ENCODE data around the gene P2RY12. TPM values are rescaled to one million over a fixed set of nuclear protein-coding genes. Genes with fewer than 3 reads are reported as not detected.

Gene P2RY12
- polyA plus RNA-seq, 3 donors: 1.1 to 1.5 (median 1.3) TPM

DNA sequence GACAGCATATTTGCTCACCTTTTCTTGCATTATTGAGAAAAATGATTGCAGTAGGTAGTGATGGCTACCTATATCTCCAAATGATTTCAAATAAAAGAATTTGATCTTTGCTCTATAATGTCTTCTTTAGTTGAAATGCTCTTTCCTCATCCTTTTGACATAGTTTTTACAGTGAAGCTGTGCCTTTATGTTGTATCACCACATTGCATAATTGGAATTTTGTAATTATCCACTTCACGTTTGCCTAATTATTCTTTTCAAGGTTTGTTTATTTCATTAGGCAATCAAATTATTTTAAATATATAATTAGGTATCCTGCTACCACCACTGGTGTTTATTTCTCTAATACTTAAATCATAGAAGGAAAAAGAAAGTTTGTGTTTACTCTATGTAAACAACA, 33.9 kb downstream of the P2RY12 start:
- DNase-seq (ENCODE audit: low read depth in 3 of 3, low spot score in 2 of 3): no peak

DNA sequence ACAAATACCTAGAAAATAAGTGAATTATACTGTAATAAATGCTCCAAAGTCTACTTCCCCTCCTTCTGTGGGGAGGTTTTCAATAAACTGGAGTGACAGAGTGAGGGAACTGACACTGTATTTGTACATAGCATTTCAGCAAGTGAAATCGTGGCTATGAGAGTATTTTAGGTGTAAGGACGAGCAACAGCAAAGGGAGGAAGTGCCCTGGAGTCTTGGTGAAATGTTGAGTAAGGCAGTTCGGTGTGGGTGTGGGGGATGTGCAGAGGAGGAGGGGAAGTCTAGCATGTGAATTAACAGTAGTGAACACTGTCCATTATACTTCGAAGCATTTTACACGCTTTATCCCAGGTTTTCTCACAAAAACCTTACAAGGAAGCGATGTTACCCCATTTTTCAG, 37.1 kb downstream of the P2RY12 start:
- no peak for DNase-seq (ENCODE audit: low read depth in 3 of 3, low spot score in 2 of 3)

DNA sequence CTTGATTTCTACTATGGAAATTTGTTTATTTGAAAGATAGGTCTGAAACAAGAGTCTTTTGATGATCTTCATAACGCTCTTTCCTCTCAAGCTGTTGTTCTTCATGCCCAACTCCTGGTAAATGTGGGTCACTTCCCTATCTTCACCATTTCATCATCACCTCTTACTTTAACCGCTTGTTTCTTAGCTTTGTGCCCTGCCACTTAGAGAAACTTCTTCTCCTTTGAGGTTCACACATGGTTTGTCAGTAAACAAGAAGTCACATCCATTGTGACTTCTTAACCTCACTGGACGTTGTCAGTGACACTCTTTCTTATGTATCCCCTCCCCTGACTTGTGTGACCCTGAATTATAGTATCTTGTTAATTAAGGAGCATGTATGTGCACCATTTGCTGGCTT, 38.3 kb downstream of the P2RY12 start:
- no peak for DNase-seq (ENCODE audit: low read depth in 3 of 3, low spot score in 2 of 3)

DNA sequence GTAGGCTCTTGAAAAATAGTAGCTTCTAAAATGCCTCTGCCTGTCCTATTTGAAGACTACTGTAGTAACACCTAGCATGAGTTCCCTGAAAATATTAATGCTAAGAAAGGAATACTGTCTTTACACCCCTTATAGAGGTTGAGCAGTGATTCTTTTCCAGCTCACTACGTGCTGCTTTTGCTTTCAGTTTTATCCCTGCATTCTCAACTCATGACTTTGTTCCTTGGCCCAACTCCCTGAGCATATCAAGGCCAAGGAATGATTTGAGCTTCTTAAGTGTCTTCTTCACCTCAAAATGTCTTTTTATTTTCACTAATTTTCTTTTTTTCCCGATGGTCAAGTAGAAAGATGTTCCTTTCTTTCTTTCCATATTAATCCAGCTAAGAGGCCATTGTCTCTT, 38.7 kb downstream of the P2RY12 start:
- DNase-seq (ENCODE audit: low read depth in 3 of 3, low spot score in 2 of 3): no peak

DNA sequence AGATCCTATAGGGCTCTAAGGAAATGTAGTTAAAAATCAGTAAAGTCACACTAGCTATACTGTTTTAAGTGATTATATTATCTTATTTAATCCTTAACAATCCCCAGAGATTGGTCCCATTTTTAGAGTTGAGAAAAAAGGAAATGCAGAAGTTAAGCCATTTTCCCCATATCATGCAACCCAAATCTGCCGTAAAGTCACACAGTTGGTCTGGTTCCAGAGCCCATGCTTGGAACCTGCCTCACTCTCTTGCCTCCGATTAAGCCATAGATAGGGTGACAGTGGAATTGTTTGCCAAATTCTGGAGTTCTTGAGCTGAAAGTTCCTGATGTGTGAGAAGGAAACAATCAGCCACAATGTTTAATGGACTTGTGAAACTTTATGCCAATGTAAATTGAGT, 52.9 kb downstream of the P2RY12 start:
- no peak for DNase-seq (ENCODE audit: low read depth in 3 of 3, low spot score in 2 of 3)

DNA sequence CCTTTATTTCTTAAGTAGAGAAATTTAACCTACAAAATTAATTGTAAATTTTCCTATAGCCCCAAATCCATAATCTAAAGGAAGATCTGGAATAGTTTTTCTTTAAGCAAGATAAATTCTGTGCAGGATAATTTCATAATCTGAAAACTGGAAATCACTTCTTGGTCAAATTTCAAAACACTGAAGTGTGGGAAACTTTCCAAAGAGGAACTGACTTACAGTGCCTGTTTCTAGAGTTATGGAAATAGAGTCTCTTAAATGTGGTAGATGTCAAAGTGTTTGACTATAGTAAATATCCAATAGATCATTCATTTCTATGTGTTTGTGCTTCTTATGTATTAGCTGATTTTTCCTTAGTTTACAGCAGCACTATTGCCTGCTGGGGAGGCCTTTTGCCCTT, 53.7 kb downstream of the P2RY12 start:
- DNase-seq (ENCODE audit: low read depth in 3 of 3, low spot score in 2 of 3): no peak

DNA sequence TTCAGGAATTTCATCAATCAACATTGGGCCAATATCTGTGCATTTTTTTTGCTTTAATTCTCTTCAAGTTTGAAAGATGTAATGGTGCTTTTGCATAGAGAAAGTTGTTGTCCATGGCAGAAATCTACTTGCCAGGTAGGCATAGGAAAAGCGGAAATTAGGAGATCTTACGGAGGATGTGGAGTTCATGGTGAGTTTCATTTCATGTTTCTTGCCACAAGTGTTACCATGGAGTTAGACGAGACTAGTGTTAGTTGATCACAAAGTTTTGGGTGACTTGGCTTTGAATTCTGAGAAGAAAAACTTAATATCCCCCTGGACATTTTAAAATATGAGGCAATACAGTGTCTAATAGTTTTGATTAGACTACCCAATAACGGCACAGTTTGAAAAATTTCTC, 54.2 kb downstream of the P2RY12 start:
- DNase-seq (ENCODE audit: low read depth in 3 of 3, low spot score in 2 of 3): no peak

DNA sequence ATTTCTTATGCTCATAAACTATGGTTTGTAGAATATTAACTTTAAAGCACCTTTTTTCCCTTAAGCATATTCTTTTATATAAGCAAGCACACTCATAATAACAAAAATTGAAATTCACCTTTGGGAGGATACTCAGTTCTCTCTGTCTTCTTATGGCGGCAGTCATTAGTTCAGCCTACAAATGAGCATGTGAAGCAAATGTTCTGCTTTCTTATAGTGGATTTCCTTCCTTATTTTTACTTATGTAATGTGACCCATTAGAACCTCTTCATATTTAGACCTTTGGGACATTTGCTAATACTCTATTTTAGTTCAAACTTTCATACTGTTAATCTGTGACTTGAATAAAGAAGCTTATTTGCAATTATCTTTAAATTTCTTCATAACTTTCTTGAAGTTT, 55.2 kb downstream of the P2RY12 start, which contains the start of gene P2RY13:
Gene P2RY13, minus strand, starts transcription at position 187 of the 400 bp plus-strand sequence. Its CDS starts 21 bp downstream, at position 166.
- DNase-seq (ENCODE audit: low read depth in 3 of 3, low spot score in 2 of 3): no peak

DNA sequence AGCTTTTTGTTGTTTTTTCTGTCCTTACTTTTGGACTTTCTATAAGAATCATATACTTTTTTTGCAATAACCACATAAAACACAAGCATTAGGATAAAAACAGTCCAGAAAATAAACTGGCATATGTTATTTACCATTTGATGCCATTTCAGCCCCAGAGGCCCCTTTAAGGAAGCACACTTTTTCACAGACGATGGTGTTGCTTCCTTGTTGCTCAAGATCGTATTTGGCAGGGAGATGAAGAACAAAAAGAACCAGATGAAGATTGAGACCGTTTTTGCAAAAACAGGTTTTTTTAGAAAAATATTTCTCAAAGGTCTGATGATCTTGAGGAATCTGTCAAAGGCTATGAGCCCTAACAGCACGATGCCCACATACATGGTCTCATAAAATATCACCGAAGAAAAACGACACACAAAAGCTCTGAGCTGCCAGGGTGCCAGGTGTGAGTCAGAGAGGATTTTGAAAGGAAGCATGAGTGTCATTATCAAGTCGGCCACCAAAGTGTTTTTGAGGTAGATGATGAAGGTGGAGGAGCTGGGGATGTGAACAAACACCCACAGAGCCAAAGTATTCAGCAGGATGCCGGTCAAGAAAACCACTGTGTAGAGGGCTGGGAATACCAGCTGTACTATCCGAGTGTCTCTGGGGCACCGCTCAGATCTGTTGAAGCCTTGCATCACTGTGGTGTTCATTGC, 56.1 kb downstream of the P2RY12 start:
- no peak for DNase-seq (ENCODE audit: low read depth in 3 of 3, low spot score in 2 of 3)

DNA sequence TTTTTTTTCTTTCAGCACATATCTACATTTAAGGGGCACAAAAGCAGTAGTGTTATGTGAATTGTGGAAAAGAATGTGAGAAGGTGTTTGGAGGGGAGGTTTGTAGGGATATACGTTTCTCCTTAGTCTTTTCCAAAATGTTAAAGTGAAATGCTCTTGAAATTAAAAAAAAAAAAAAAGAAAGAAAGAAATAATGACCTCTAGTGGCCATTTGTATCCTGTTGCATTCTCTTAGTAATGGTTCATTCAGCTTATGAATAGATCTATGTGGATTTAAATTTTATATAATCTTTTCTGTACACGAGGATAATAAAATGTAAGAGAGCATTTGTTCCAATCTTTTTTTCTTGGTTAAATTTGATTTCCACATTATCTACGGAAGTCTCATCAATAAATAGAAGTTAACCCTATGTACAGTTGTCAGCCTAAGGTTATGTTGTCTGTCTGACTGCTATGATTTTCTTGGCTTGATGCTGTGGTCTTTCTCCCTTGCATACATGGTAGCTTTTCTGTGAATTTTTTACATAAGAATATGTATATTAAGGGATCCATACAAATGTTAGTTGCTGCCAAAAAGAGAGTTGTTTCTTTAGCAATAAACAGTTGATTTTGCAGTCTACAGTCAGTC, 56.9 kb downstream of the P2RY12 start:
- DNase-seq (ENCODE audit: low read depth in 3 of 3, low spot score in 2 of 3): no peak

DNA sequence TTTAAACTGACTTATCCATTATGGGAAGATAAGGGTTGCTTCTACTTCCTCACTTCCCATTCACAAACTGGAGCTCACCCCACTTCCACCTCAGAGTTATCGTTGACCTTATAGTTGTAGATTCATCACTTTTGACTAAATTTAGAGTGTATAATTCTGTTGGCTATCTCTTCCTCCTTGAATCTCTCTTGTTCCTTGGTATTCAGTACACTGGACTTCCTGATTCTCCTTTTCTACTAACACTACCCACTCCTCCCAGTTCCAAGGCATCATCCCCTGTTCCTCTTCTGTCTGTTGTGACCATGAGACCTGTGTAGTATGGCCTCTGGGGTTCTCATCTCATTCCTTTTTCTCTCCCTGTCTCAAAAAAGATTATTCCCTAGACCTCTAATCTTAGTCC, 62.0 kb downstream of the P2RY12 start:
- no peak for DNase-seq (ENCODE audit: low read depth in 3 of 3, low spot score in 2 of 3)

DNA sequence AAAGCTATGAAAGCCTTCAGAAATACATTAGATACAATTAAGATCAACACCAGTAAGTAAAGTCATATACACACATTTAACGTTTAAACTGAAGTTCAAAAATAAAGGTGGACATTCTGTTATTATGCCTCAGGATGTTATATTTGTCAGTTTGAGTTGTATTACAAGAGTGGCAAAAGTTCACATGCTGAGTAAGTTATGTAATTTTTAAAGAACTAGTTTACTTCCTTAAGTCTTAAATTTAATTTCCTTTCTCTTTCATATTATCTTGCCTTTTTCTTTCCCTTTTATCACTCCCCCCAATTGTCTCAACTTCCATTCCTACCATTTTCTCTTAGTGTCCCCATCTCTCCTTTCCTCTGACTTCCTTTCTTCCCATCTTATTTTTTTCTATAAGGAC, 63.0 kb downstream of the P2RY12 start:
- no peak for DNase-seq (ENCODE audit: low read depth in 3 of 3, low spot score in 2 of 3)

DNA sequence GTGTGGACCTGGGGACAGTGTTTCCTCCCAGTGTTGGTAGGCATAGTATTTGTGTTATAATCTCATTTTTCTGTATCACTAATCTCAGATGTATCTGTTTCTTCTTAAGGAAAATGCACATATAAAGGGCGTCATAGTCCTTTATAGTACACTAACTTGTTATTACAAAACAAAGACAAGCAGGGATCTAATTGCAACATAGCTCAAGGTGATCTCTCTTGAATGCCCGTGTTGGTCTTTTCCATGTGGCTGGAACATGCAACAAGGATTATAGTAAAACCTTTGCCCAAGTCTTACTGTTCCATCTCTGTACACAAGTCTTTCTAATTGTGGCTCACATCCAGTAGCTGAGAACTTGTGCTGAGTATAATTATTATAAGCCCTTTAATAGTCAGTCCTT, 64.4 kb downstream of the P2RY12 start:
- no peak for DNase-seq (ENCODE audit: low read depth in 3 of 3, low spot score in 2 of 3)

DNA sequence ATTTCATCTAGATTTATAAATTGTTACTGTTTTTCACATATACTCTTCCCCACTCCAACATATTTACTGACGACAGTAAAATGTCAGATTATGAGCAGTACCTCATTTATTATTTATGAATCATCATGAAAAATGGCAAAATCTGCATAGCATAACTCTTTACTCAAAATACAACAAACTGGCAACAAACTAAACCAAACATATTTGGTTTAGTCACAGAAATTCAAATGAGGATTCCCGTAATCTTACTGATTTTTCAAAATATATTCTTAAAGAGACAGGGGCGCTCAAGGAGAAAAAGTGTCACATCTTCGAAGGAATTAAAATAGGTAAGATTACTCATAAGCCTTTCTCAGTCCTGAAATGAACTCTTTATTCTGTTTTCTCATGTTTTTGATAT, 64.9 kb downstream of the P2RY12 start:
- no peak for DNase-seq (ENCODE audit: low read depth in 3 of 3, low spot score in 2 of 3)

DNA sequence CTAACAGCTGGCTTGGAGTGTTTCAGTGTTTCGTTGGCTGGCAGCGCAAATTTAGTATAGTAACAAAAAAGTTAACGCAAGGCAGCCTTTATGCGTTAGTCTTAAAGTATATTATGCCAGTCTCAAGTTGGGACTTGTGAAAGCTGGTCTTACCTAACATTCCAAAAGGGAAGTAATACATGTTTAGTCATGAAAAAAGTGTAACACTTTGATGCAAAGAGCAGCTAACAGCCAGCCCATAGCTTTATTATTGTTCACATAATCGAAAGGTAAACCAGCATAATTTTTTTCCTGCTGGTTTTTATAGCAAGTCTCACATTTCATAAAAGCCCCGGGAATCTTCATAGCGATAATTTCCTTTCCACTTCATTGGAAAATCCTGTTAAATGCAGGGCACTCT, 65.6 kb downstream of the P2RY12 start:
- no peak for DNase-seq (ENCODE audit: low read depth in 3 of 3, low spot score in 2 of 3)

DNA sequence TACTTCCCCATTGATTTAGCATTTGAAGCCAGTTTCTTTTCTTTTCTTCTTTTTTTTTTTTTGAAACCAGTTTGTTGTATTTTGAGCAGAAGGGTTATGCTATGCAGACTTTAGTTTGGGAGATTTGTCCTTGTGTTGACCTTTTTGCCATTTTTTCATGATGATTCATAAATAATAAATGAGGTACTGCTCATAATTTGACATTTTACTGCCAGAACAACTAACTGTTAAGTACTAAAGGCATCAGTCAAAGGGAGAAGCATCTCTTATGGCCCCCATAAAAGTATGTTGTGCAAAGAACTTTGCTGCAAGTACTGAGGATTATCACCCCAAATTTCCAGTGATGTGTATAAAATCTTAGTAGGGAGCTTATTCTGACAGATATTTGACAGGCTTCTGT, 66.2 kb downstream of the P2RY12 start:
- no peak for DNase-seq (ENCODE audit: low read depth in 3 of 3, low spot score in 2 of 3)

DNA sequence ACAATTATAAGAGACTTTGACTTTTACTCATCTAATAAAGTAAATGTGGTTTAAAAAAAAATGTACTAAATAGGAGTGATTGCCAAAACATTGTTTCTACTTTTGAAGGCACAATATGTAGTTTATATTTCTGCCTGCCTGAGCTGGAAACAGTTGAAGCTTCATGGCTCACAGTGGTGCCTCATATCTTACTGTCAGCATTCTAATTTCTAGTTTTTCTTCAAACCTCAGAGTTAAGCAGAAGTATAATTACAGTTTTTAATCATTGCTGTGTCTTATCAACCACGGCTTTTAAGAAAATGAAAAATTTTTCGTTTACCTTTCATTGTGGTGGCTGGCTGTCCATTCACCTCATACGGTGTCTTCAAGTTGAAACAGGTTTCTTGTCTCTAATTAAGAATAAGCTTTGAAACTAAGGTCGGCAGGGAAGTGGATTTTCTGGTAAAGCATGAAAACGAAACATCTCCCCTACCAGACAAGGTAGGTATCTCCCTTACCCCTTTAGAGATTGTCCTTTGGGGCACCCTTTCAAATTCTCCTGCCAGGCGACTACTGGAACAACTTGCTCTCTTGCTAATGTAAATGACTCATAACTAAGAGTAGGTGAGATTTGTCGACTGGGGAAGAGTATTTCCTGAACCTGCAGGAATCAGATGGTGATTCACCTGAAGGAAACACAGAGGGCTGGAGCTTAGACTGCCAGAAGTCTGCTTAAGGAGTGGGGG, 68.1 kb downstream of the P2RY12 start, which contains the start of gene GPR87:
Gene GPR87, minus strand, starts transcription at position 554 of the 725 bp plus-strand sequence. CDS start 16,720 bp downstream, outside the sequence.
- DNase-seq (ENCODE audit: low read depth in 3 of 3, low spot score in 2 of 3): no peak

DNA sequence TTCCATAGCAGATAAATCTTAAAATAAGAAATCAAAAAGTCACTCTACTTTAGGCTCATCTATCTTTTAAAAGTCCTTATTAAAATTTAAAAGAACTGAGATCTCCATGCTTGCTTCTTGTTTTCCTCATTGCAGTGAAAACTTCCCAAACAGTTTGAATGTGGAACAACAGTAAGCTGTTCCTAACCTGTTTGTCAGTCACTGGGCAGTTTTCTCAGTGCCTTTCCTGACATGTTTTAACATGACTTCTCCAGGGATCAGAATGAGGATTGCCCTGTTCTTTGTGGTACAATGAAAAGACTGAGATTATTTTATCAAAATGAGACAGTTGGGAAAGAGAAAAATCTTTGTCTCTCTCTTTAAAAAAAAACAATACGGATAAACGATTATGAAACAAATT, 68.7 kb downstream of the P2RY12 start:
- no peak for DNase-seq (ENCODE audit: low read depth in 3 of 3, low spot score in 2 of 3)

DNA sequence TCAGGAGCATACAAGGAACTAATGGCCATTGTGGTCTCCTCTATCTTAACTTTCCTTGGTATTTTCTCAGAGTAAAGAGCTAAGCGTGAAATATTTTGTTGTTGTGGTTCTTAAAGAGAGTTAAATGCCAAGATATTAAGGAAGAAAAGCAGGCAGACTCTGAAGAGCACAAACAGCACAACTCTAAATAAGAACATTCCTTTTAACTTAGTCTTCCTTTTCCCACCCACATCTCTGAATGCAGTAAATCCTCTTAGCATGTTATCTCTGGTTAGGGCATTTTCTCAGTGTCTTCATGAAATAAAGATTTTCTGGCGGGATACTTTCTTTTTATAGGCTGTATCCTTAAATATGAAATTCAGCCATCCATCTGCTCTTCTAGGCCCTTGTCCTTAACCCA, 69.4 kb downstream of the P2RY12 start:
- no peak for DNase-seq (ENCODE audit: low read depth in 3 of 3, low spot score in 2 of 3)

DNA sequence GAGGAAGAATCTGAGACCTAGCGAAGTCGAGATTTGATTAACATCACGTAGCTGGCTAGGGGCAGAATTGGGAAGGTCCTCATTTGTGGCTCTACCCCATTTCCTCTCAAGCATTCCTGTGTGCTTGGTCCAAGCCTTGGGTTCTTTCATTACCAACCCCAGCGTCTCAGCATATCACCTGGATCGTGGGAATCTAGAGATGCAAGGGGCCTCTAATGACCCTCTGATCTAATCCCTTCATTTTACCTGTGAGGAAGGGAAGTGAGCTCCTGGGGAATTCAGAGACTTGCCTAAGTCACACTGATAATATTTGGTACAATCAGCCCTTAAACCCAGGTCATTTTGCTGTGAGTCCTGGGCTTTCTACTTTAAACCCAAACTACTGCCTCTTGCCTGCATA, 70.0 kb downstream of the P2RY12 start:
- DNase-seq (ENCODE audit: low read depth in 3 of 3, low spot score in 2 of 3): no peak

DNA sequence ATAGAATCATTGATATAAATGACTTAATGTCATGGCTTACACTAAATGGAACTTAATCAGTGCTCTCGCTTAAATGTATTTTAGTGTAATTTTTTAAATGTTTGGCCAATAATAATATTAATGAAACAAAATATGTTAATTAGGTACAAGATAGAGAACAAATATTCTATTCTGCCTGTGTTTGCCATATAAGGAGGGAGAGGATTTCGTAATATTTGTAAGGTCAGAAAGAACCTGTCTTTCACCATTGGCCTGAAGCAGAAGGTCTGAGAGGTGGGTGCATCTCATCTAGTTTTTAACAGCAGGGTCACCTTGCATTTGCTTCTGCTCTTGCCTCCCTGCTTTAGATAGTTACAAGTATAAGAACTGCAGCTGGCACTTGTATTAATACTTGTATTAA, 70.4 kb downstream of the P2RY12 start:
- DNase-seq (ENCODE audit: low read depth in 3 of 3, low spot score in 2 of 3): no peak

DNA sequence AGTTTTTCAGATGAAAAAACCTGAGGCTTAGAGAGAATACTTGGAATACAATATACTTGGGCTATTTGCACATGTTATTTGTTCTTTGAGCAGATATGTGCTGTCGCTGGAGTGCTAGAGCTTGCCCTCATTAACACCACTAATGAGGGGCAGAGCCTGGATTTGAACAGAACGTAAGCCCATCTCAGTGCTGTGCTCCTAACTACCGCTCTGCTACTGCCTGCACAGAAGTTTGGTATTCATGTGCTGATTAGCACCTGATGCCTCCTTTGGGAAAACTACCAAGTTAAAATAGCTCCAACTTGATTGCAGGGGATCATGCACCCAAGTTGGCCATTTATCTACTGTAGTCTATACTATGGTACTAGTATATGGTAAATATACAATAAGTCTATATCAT, 71.6 kb downstream of the P2RY12 start:
- DNase-seq (ENCODE audit: low read depth in 3 of 3, low spot score in 2 of 3): no peak

All from right renal cortex interstitium (tissue), 3 donors.